HEK293T (cell line): ENCODE measurements around the gene SLC43A2.

ENCODE experiments used
- CTBP1 ChIP-seq: fragments of 450-650 bp; IDR thresholded peaks from 2 replicates; pipeline ENCODE4 v1.6.1; 2016; ENCODE audit warnings: borderline replicate concordance
- FOXA1 ChIP-seq: fragments of 450-650 bp; IDR thresholded peaks from 2 replicates; pipeline ENCODE4 v1.6.1; 2016; ENCODE audit warnings: mild to moderate bottlenecking
- FOXM1 ChIP-seq: fragments of 450-650 bp; IDR thresholded peaks from 2 replicates; pipeline ENCODE4 v1.6.1; 2017; ENCODE audit warnings: mild to moderate bottlenecking, borderline replicate concordance
- SUZ12 ChIP-seq: fragments of 450-650 bp; IDR thresholded peaks from 2 replicates; pipeline ENCODE4 v1.6.1; 2016; ENCODE audit warnings: mild to moderate bottlenecking

DNA sequence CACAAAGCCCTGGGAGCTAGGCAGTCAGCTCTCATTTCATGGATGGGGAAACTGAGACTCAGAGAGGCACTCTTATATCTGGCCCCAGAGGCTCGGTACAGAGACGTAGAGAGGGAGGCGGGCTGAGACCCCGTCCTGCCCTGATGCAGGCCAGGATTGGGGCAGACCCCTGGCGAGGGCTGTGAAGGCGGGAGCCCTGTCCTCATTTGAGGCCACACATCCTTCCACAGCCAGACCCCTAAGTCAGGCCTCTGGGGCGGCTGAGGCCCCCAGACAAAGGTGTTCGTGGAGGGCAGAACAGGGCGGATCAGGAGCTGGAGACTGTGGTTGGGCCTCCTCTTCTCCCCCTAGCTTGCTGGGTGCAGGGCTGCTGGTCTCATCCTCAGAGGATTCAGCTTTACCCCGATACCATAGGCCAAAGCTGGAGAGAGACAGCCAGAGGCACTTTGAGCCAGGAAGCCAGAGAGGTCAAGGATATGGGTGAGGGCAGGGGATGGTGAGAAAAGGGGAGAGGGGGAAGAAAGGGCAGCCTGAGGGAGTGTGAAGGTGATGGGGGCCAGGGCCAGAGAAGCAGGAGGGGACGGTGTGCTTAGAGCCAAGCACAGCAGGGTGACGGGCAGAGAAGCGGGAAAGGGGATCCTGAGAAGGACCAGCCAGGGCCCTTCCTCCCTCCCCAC is 17.7 kb upstream of the SLC43A2 start:
- TF ChIP-seq SUZ12 = no peak
- TF ChIP-seq FOXM1 = no peak
- TF ChIP-seq FOXA1 = no peak
- TF ChIP-seq CTBP1 = no peak
